ENCODE measurements around the gene HIPK4.
"Not testable (repeated sequence)": the region's sequence is repeated elsewhere in the genome, so short reads cannot be mapped to it uniquely, and the experiment has no call there.

HIPK4 gene

GRCh38 chr19:40348961-40349507, 40.9 kb downstream of the HIPK4 start:
- Mint-ChIP-seq H3K36me3 (ENCODE audit: low read depth) (peaks cover 6% of the 10 kb centered on the region), H3K9me3 (no peaks in the 10 kb centered on the region), H3K27ac (peak overlapping the region; percentile 87), H3K4me1 (ENCODE audit: low read depth) (peaks cover 28% of the 10 kb centered on the region), H3K4me3 (peak overlapping the region; percentile 94), H3K27me3 (no peaks in the 10 kb centered on the region)

- Mint-ChIP-seq H3K9me3 (no peaks in the 10 kb centered on the region), H3K4me1 (ENCODE audit: low read depth) (peaks cover 28% of the 10 kb centered on the region), H3K36me3 (ENCODE audit: low read depth) (peaks cover 6% of the 10 kb centered on the region), H3K27me3 (no peaks in the 10 kb centered on the region), H3K27ac (peak within 1 kb of the TSS; percentile 92), H3K4me3 (peak within 1 kb of the TSS; percentile 94)
These were observed 41.7 kb downstream of the HIPK4 start, which contains the start of the genes C19orf47 and PLD3 for GRCh38 chr19:40348125-40348913. Gene C19orf47 (minus strand): TSS chr19:40348397. CDS start chr19:40341857, 6,540 bp downstream. Gene PLD3 (plus strand): TSS chr19:40348695. CDS start chr19:40366484, 17,789 bp downstream.

- peaks cover 21% of the 10 kb centered on the region for H3K4me1 Mint-ChIP-seq (ENCODE audit: low read depth)
- H3K36me3 Mint-ChIP-seq (ENCODE audit: low read depth) = peaks cover 15% of the 10 kb centered on the region
- no peak overlapping the region for H3K27ac Mint-ChIP-seq
- H3K9me3 Mint-ChIP-seq = no peaks in the 10 kb centered on the region
- no peak overlapping the region for H3K4me3 Mint-ChIP-seq
- no peaks in the 10 kb centered on the region for H3K27me3 Mint-ChIP-seq
These were observed 45.6 kb downstream of the HIPK4 start for GRCh38 chr19:40344422-40344821.

GRCh38 chr19:40342644-40343311, 47.2 kb downstream of the HIPK4 start:
- Mint-ChIP-seq H3K4me3 (no peak overlapping the region), H3K4me1 (ENCODE audit: low read depth) (peaks cover 12% of the 10 kb centered on the region), H3K27me3 (no peaks in the 10 kb centered on the region), H3K27ac (no peak overlapping the region), H3K36me3 (ENCODE audit: low read depth) (peaks cover 20% of the 10 kb centered on the region), H3K9me3 (no peaks in the 10 kb centered on the region)

- Mint-ChIP-seq H3K27me3 (no peaks in the 10 kb centered on the region), H3K4me3 (no peak overlapping the region), H3K9me3 (no peaks in the 10 kb centered on the region), H3K27ac (no peak overlapping the region), H3K4me1 (ENCODE audit: low read depth) (peaks cover 3% of the 10 kb centered on the region), H3K36me3 (ENCODE audit: low read depth) (peaks cover 25% of the 10 kb centered on the region)
These were observed 48.1 kb downstream of the HIPK4 start for GRCh38 chr19:40341601-40342482.

- no peaks in the 10 kb centered on the region for H3K4me1 Mint-ChIP-seq (ENCODE audit: low read depth)
These were observed 50.8 kb downstream of the HIPK4 start for GRCh38 chr19:40339018-40339728.

GRCh38 chr19:40337594-40337993, 52.4 kb downstream of the HIPK4 start:
- no peaks in the 10 kb centered on the region for H3K4me1 Mint-ChIP-seq (ENCODE audit: low read depth)
- H3K9me3 Mint-ChIP-seq = no peaks in the 10 kb centered on the region
- no peak overlapping the region for H3K27ac Mint-ChIP-seq
- H3K4me3 Mint-ChIP-seq = no peak overlapping the region
- peaks cover 41% of the 10 kb centered on the region for H3K36me3 Mint-ChIP-seq (ENCODE audit: low read depth)
- no peaks in the 10 kb centered on the region for H3K27me3 Mint-ChIP-seq

More at GRCh38 chr19:40339018-40339728, 50.8 kb downstream of the HIPK4 start:
- Mint-ChIP-seq H3K27me3 (no peaks in the 10 kb centered on the region), H3K36me3 (ENCODE audit: low read depth) (peaks cover 26% of the 10 kb centered on the region), H3K27ac (no peak overlapping the region), H3K4me3 (no peak overlapping the region), H3K9me3 (no peaks in the 10 kb centered on the region)

GRCh38 chr19:40337107-40337506, 52.9 kb downstream of the HIPK4 start:
- H3K27ac Mint-ChIP-seq = no peak overlapping the region
- no peaks in the 10 kb centered on the region for H3K4me1 Mint-ChIP-seq (ENCODE audit: low read depth)
- no peaks in the 10 kb centered on the region for H3K9me3 Mint-ChIP-seq
- H3K4me3 Mint-ChIP-seq = no peak overlapping the region
- H3K27me3 Mint-ChIP-seq = no peaks in the 10 kb centered on the region
- H3K36me3 Mint-ChIP-seq (ENCODE audit: low read depth) = peaks cover 44% of the 10 kb centered on the region

- Mint-ChIP-seq H3K27me3 (no peaks in the 10 kb centered on the region), H3K4me3 (no peak overlapping the region), H3K9me3 (no peaks in the 10 kb centered on the region), H3K4me1 (ENCODE audit: low read depth) (no peaks in the 10 kb centered on the region), H3K36me3 (ENCODE audit: low read depth) (peaks cover 48% of the 10 kb centered on the region), H3K27ac (no peak overlapping the region)
These were observed 53.4 kb downstream of the HIPK4 start for GRCh38 chr19:40336601-40336900.

GRCh38 chr19:40335855-40336600, 54.0 kb downstream of the HIPK4 start:
- no peak overlapping the region for H3K4me3 Mint-ChIP-seq
- peaks cover 51% of the 10 kb centered on the region for H3K36me3 Mint-ChIP-seq (ENCODE audit: low read depth)
- H3K27me3 Mint-ChIP-seq = no peaks in the 10 kb centered on the region
- H3K27ac Mint-ChIP-seq = no peak overlapping the region
- H3K9me3 Mint-ChIP-seq = no peaks in the 10 kb centered on the region
- no peaks in the 10 kb centered on the region for H3K4me1 Mint-ChIP-seq (ENCODE audit: low read depth)

- peaks cover 49% of the 10 kb centered on the region for H3K36me3 Mint-ChIP-seq (ENCODE audit: low read depth)
- no peaks in the 10 kb centered on the region for H3K9me3 Mint-ChIP-seq
- no peak overlapping the region for H3K4me3 Mint-ChIP-seq
- no peak overlapping the region for H3K27ac Mint-ChIP-seq
- no peaks in the 10 kb centered on the region for H3K27me3 Mint-ChIP-seq
- no peaks in the 10 kb centered on the region for H3K4me1 Mint-ChIP-seq (ENCODE audit: low read depth)
These were observed 54.9 kb downstream of the HIPK4 start for GRCh38 chr19:40335101-40335500.

- not testable (repeated sequence) for H3K9me3 Mint-ChIP-seq; H3K27ac Mint-ChIP-seq; H3K27me3 Mint-ChIP-seq; H3K4me1 Mint-ChIP-seq (ENCODE audit: low read depth); H3K4me3 Mint-ChIP-seq
- peaks cover 46% of the 10 kb centered on the region for H3K36me3 Mint-ChIP-seq (ENCODE audit: low read depth)
These were observed 56.9 kb downstream of the HIPK4 start for GRCh38 chr19:40333083-40333482.

- peaks cover 47% of the 10 kb centered on the region for H3K36me3 Mint-ChIP-seq (ENCODE audit: low read depth)
- H3K27ac Mint-ChIP-seq = no peak overlapping the region
- H3K9me3 Mint-ChIP-seq = no peaks in the 10 kb centered on the region
- H3K4me3 Mint-ChIP-seq = no peak overlapping the region
- no peaks in the 10 kb centered on the region for H3K4me1 Mint-ChIP-seq (ENCODE audit: low read depth)
- H3K27me3 Mint-ChIP-seq = no peaks in the 10 kb centered on the region
These were observed 57.3 kb downstream of the HIPK4 start for GRCh38 chr19:40332669-40333068.

GRCh38 chr19:40331052-40331451, 58.9 kb downstream of the HIPK4 start:
- H3K4me3 Mint-ChIP-seq = no peak overlapping the region
- no peaks in the 10 kb centered on the region for H3K9me3 Mint-ChIP-seq
- H3K27me3 Mint-ChIP-seq = no peaks in the 10 kb centered on the region
- H3K27ac Mint-ChIP-seq = no peak overlapping the region
- peaks cover 50% of the 10 kb centered on the region for H3K36me3 Mint-ChIP-seq (ENCODE audit: low read depth)
- no peaks in the 10 kb centered on the region for H3K4me1 Mint-ChIP-seq (ENCODE audit: low read depth)

Data from stimulated activated naive CD8-positive, alpha-beta T cell treated with anti-CD3 and anti-CD28 coated beads, Interleukin-15, Interleukin-2, amounts not matched to agents 100 ng/mL and 50 ng/mL, for 24 hours (primary cell).